Astrocyte (in vitro differentiated cells and primary cell): ENCODE results near the gene RPS14. TPM values are rescaled to one million over a fixed set of nuclear protein-coding genes. Genes with fewer than 3 reads are reported as not detected.
"Not testable (repeated sequence)": the region's sequence is repeated elsewhere in the genome, so short reads cannot be mapped to it uniquely, and the experiment has no call there.

Source experiments
- DNase-seq: peaks from one replicate; pipeline ENCODE4 v3.0.0-alpha.2; 2010; ENCODE audit warnings: low read depth
- FAIRE-seq: peaks from 2 replicates; lab custom pipeline; 2011; peaks lifted over from hg19 to GRCh38; lab: Jason Lieb, UNC
- H2AFZ ChIP-seq: 2 replicates; pipeline ENCODE4 v1.6.0; 2012; ENCODE audit warnings: low read depth, low read length, inconsistent platforms
- H3K27ac ChIP-seq: 2 replicates; pipeline ENCODE4 v1.5.1; 2011; ENCODE audit warnings: low read depth, low read length, inconsistent platforms
- H3K27me3 ChIP-seq: 2 replicates; pipeline ENCODE4 v1.6.0; 2011; ENCODE audit warnings: low read length, inconsistent platforms; ENCODE audit not compliant: insufficient read depth
- H3K36me3 ChIP-seq: 2 replicates; pipeline ENCODE4 v1.5.1; 2011; ENCODE audit warnings: low read length, inconsistent platforms; ENCODE audit not compliant: insufficient read depth
- H3K4me1 ChIP-seq: 2 replicates; pipeline ENCODE4 v1.5.1; 2011; ENCODE audit warnings: low read length, inconsistent platforms; ENCODE audit not compliant: insufficient read depth
- H3K4me2 ChIP-seq: 2 replicates; pipeline ENCODE4 v1.6.0; 2012; ENCODE audit warnings: low read length, inconsistent platforms
- H3K4me3 ChIP-seq: 2 replicates; pipeline ENCODE4 v1.5.1; 2011; ENCODE audit warnings: low read depth, mild to moderate bottlenecking, low read length, inconsistent platforms; ENCODE audit not compliant: insufficient read depth
- H3K79me2 ChIP-seq: 2 replicates; pipeline ENCODE4 v1.6.0; 2012; ENCODE audit warnings: mild to moderate bottlenecking, low read length, inconsistent platforms; ENCODE audit not compliant: insufficient read depth
- H3K9ac ChIP-seq: 2 replicates; pipeline ENCODE4 v1.6.0; 2012; ENCODE audit warnings: mild to moderate bottlenecking, low read length, inconsistent platforms
- H3K9me3 ChIP-seq: 2 replicates; pipeline ENCODE4 v1.5.1; 2012; ENCODE audit warnings: low read depth, mild to moderate bottlenecking, low read length, inconsistent platforms; ENCODE audit not compliant: insufficient read depth
- H4K20me1 ChIP-seq: 2 replicates; pipeline ENCODE4 v1.6.0; 2012; ENCODE audit warnings: low read length, inconsistent platforms; ENCODE audit not compliant: insufficient read depth
- H3K27ac Mint-ChIP-seq: one replicate; pipeline ENCODE4 v1.8.0; 2021; ENCODE audit warnings: mild to moderate bottlenecking, mixed read lengths; ENCODE audit not compliant: unreplicated experiment
- H3K27me3 Mint-ChIP-seq: one replicate; pipeline ENCODE4 v1.8.0; 2021; ENCODE audit warnings: low read depth, mixed read lengths; ENCODE audit not compliant: unreplicated experiment
- H3K36me3 Mint-ChIP-seq: one replicate; pipeline ENCODE4 v1.8.0; 2021; ENCODE audit warnings: low read depth, mixed read lengths; ENCODE audit not compliant: unreplicated experiment
- H3K4me1 Mint-ChIP-seq: one replicate; pipeline ENCODE4 v1.8.0; 2021; ENCODE audit warnings: low read depth, mixed read lengths; ENCODE audit not compliant: unreplicated experiment
- H3K4me3 Mint-ChIP-seq: one replicate; pipeline ENCODE4 v1.8.0; 2021; ENCODE audit warnings: mild to moderate bottlenecking, moderate library complexity, mixed read lengths; ENCODE audit not compliant: unreplicated experiment
- H3K9me3 Mint-ChIP-seq: one replicate; pipeline ENCODE4 v1.8.0; 2021; ENCODE audit warnings: mild to moderate bottlenecking, mixed read lengths; ENCODE audit not compliant: unreplicated experiment
- CTCF ChIP-seq: IDR thresholded peaks from 2 replicates; pipeline ENCODE4 v1.5.1; 2011; ENCODE audit warnings: low read depth, mild to moderate bottlenecking, inconsistent platforms, low read length, moderate library complexity; ENCODE audit not compliant: insufficient read depth
- EZH2 ChIP-seq: IDR thresholded peaks from 2 replicates; pipeline ENCODE4 v1.6.1; 2012; ENCODE audit warnings: mild to moderate bottlenecking, low read length, inconsistent platforms; ENCODE audit not compliant: insufficient read depth
- total RNA-seq: library from RNA; stranded (reverse); gene quantifications from 2 replicates; pipeline ENCODE4 v1.2.1, GENCODE V29; 2021

RPS14 gene
- total RNA-seq, 1 donor from 2014 or later: 2,054 TPM

- H3K27ac Mint-ChIP-seq: no peak overlapping the region
- Histone ChIP-seq H3K9ac (no peak overlapping the region), H3K4me2 (no peak overlapping the region), H2AFZ (no peak overlapping the region), H4K20me1 (no peaks in the 10 kb centered on the region), H3K27me3 (no peaks in the 10 kb centered on the region), H3K79me2 (no peaks in the 10 kb centered on the region), H3K4me3 (no peak overlapping the region), H3K27ac (no peak overlapping the region), H3K4me1 (no peaks in the 10 kb centered on the region), H3K36me3 (no peaks in the 10 kb centered on the region), H3K9me3 (no peaks in the 10 kb centered on the region)
- peaks cover 2% of the 10 kb centered on the region for H3K9me3 Mint-ChIP-seq
- DNase-seq: no peak
- peaks cover 7% of the 10 kb centered on the region for H3K4me1 Mint-ChIP-seq
- no peak for FAIRE-seq
- no peaks in the 10 kb centered on the region for H3K36me3 Mint-ChIP-seq
- H3K4me3 Mint-ChIP-seq: no peak overlapping the region
- TF ChIP-seq CTCF (no peak), EZH2 (no peak)
- no peaks in the 10 kb centered on the region for H3K27me3 Mint-ChIP-seq
Observed at GRCh38 chr5:150454492-150455229, 5.1 kb upstream of the RPS14 start.

- H3K9ac ChIP-seq, H3K4me2 ChIP-seq, H2AFZ ChIP-seq, H3K27ac ChIP-seq, H3K27me3 Mint-ChIP-seq, H3K9me3 ChIP-seq, H3K36me3 Mint-ChIP-seq, H3K27ac Mint-ChIP-seq, H3K9me3 Mint-ChIP-seq, H3K4me1 ChIP-seq, H3K4me3 ChIP-seq, FAIRE-seq, H3K4me1 Mint-ChIP-seq, H3K4me3 Mint-ChIP-seq, DNase-seq, H4K20me1 ChIP-seq, H3K36me3 ChIP-seq, H3K27me3 ChIP-seq, H3K79me2 ChIP-seq: not testable (repeated sequence)
Observed at GRCh38 chr5:150454027-150454426, 4.5 kb upstream of the RPS14 start.

- FAIRE-seq (no peak), DNase-seq (no peak)
- Histone ChIP-seq H4K20me1 (peaks cover 12% of the 10 kb centered on the region), H3K9me3 (no peaks in the 10 kb centered on the region), H3K27ac (no peak overlapping the region), H2AFZ (no peak overlapping the region), H3K36me3 (no peaks in the 10 kb centered on the region), H3K79me2 (peaks cover 17% of the 10 kb centered on the region), H3K27me3 (no peaks in the 10 kb centered on the region), H3K9ac (no peak overlapping the region), H3K4me3 (no peak overlapping the region), H3K4me1 (peaks cover 6% of the 10 kb centered on the region), H3K4me2 (no peak overlapping the region)
- peak overlapping the region; percentile 48 for H3K27ac Mint-ChIP-seq
- no peaks in the 10 kb centered on the region for H3K27me3 Mint-ChIP-seq
- H3K4me1 Mint-ChIP-seq: peaks cover 5% of the 10 kb centered on the region
- TF ChIP-seq EZH2: no peak
- no peak for TF ChIP-seq CTCF
- H3K9me3 Mint-ChIP-seq: peaks cover 2% of the 10 kb centered on the region
- H3K36me3 Mint-ChIP-seq: peaks cover 10% of the 10 kb centered on the region
- H3K4me3 Mint-ChIP-seq: no peak overlapping the region
Observed at GRCh38 chr5:150452914-150453313, 3.4 kb upstream of the RPS14 start.
